Stimulated activated CD4-positive, alpha-beta T cell treated with anti-CD3 and anti-CD28 coated beads, Interleukin-2, amount 100 ng/mL, for 4 hours (primary cell): ENCODE results near the gene GPR101.
"Not testable (repeated sequence)": the region's sequence is repeated elsewhere in the genome, so short reads cannot be mapped to it uniquely, and the experiment has no call there.

Experiments
- DNase-seq: peaks from one replicate; pipeline ENCODE4 v3.0.0-alpha.2; 2020; ENCODE audit warnings: low read depth

GPR101 gene

DNA sequence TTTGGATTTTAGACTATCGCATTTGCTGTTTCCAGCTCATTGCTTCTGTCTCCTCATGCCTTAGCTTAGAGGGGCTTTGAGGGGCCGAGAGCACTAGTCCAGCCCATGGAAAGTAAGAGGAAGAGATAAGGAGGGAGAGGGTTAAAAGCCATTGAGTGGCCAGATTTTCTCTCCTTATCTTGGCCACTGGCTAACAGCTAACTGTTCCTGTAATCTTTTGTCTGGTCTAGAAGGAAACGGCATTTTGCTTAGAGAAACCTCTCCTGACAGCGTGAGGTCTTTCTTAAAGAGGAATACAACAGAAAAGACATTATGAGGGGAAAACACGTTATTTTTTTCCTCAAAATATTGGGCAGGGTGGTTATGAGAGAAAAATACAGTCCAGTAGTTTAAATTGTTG is 7.9 kb downstream of the GPR101 start:
- no peak for DNase-seq

DNA sequence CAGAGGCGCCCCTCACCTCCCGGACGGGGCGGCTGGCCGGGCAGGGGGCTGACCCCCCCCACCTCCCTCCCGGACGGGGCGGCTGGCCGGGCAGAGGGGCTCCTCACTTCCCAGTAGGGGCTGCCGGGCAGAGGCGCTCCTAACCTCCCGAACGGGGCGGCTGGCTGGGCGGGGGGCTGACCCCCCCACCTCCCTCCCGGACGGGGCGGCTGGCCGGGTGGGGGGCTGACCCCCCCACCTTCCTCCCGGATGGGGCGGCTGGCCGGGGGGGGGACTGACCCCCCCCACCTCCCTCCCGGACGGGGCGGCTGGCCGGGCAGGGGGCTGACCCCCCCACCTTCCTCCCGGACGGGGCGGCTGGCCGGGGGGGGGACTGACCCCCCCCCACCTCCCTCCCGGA is 33.6 kb downstream of the GPR101 start:
- not testable (repeated sequence) for DNase-seq

DNA sequence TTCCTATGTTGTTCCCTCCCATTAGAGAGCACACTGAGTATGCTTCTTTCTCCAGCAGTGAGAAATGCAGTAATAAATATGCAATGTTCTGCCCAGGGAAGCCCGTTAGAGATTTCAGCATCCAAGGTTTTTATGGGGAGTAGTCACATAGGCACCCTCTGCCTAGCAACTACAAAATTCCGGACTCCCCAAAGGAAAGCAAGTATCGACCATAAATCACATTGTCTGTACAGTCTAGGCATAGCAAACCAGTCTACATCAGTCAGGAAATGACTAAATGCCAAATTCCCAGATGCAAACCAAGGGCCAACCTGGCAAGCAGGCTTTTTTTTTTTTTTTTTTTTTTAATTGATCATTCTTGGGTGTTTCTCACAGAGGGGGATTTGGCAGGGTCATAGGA is 34.8 kb downstream of the GPR101 start:
- no peak for DNase-seq
